HEK293 (cell line): ENCODE results near the gene RETREG3.

Experiments used
- ELK4 ChIP-seq: IDR thresholded peaks from 2 replicates; pipeline ENCODE4 v1.6.1; 2011; ENCODE audit warnings: mild to moderate bottlenecking, low read depth, low read length, borderline replicate concordance
- GLIS1 ChIP-seq: fragments of 450-650 bp; formaldehyde crosslinking; IDR thresholded peaks from 2 replicates; pipeline ENCODE4 v1.5.1; 2016; ENCODE audit warnings: missing biosample characterization, missing genetic modification characterization
- SP3 ChIP-seq: fragments of 450-650 bp; formaldehyde crosslinking; IDR thresholded peaks from 2 replicates; pipeline ENCODE4 v1.5.1; 2016; ENCODE audit warnings: missing biosample characterization, missing genetic modification characterization
- YY2 ChIP-seq: fragments of 450-650 bp; formaldehyde crosslinking; IDR thresholded peaks from 2 replicates; pipeline ENCODE4 v1.5.1; 2016; ENCODE audit warnings: missing biosample characterization, missing genetic modification characterization
- ZEB2 ChIP-seq: fragments of 450-650 bp; formaldehyde crosslinking; IDR thresholded peaks from 2 replicates; pipeline ENCODE4 v1.5.1; 2016; ENCODE audit warnings: missing biosample characterization, missing genetic modification characterization
- ZNF10 ChIP-seq: fragments of 450-650 bp; formaldehyde crosslinking; IDR thresholded peaks from 2 replicates; pipeline ENCODE4 v1.5.1; 2017; ENCODE audit warnings: missing biosample characterization, missing genetic modification characterization
- ZNF2 ChIP-seq: fragments of 450-650 bp; formaldehyde crosslinking; IDR thresholded peaks from 2 replicates; pipeline ENCODE4 v1.5.1; 2016; ENCODE audit warnings: missing biosample characterization, missing genetic modification characterization
- ZNF214 ChIP-seq: fragments of 450-650 bp; formaldehyde crosslinking; IDR thresholded peaks from 2 replicates; pipeline ENCODE4 v1.5.1; 2017; ENCODE audit warnings: missing biosample characterization, mild to moderate bottlenecking, missing genetic modification characterization, borderline replicate concordance
- ZNF518A ChIP-seq: fragments of 450-650 bp; formaldehyde crosslinking; conservative IDR thresholded peaks from 2 replicates; pipeline ENCODE4 v1.5.1; 2016; ENCODE audit warnings: low read depth, missing biosample characterization, missing genetic modification characterization
- ZNF521 ChIP-seq: fragments of 450-650 bp; formaldehyde crosslinking; IDR thresholded peaks from 2 replicates; pipeline ENCODE4 v1.5.1; 2017; ENCODE audit warnings: missing biosample characterization, mild to moderate bottlenecking, missing genetic modification characterization
- ZNF561 ChIP-seq: fragments of 450-650 bp; IDR thresholded peaks from 2 replicates; pipeline ENCODE4 v1.5.1; 2018; ENCODE audit warnings: missing biosample characterization, missing genetic modification characterization, borderline replicate concordance
- ZNF692 ChIP-seq: fragments of 450-650 bp; formaldehyde crosslinking; IDR thresholded peaks from 2 replicates; pipeline ENCODE4 v1.5.1; 2016; ENCODE audit warnings: missing biosample characterization, missing genetic modification characterization
- TF ChIP-seq, protein P1 (sequence below): fragments of 450-650 bp; formaldehyde crosslinking; optimal IDR thresholded peaks from 2 replicates; pipeline ENCODE3; 2016; ENCODE audit warnings: missing biosample characterization, mild to moderate bottlenecking, missing genetic modification characterization
- TF ChIP-seq, protein P2 (sequence below): fragments of 450-650 bp; formaldehyde crosslinking; IDR thresholded peaks from 2 replicates; pipeline ENCODE4 v1.5.1; 2016; ENCODE audit warnings: missing biosample characterization, missing genetic modification characterization, borderline replicate concordance
- TF ChIP-seq, protein P3 (sequence below): fragments of 450-650 bp; formaldehyde crosslinking; IDR thresholded peaks from 2 replicates; pipeline ENCODE4 v1.5.1; 2016; ENCODE audit warnings: missing biosample characterization, missing genetic modification characterization
- TF ChIP-seq, protein P4 (sequence below): fragments of 450-650 bp; formaldehyde crosslinking; conservative IDR thresholded peaks from 2 replicates; pipeline ENCODE4 v1.5.1; 2016; ENCODE audit warnings: low read depth, missing biosample characterization, missing genetic modification characterization

Gene RETREG3

DNA sequence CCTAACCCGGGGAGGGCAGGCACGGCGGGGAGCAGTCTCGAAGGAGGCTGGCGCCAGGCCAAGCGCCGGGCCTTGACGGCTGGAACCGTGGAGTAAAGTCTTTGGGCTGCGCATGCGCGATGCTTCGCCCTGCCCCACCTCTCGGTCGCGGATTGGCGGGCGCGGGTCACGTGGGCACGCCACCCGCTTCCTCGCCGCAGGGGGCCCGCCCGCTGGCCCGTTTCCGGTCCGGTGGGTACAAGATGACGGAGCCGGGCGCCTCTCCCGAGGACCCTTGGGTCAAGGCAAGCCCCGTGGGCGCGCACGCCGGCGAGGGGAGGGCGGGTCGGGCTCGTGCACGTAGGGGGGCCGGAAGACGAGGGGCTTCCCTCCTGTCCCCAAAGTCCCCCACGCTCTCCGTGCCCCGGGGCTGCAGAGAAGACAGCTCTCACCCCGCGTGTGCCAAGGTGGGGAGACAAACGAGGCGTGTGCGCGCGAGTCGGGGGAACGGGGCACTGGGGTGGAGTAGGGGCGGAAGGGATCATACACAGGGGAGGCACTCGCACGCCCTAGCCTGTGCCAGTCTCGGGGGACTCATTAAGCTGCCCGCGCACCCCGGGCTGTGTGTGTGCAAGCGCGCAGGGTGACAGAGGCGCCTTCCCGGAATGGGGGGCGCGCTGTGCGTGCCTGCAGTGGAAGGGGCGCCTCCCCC, 42.1 kb downstream of the RETREG3 start, which contains the start of gene MLX (continued):
- TF ChIP-seq ZNF692 (tag by site-specific recombination), result peak; percentile 69
- TF ChIP-seq ZEB2 (tag by site-specific recombination), result peak; percentile 84; the same call in 1 of the 2 replicates
- TF ChIP-seq, protein P1, sequence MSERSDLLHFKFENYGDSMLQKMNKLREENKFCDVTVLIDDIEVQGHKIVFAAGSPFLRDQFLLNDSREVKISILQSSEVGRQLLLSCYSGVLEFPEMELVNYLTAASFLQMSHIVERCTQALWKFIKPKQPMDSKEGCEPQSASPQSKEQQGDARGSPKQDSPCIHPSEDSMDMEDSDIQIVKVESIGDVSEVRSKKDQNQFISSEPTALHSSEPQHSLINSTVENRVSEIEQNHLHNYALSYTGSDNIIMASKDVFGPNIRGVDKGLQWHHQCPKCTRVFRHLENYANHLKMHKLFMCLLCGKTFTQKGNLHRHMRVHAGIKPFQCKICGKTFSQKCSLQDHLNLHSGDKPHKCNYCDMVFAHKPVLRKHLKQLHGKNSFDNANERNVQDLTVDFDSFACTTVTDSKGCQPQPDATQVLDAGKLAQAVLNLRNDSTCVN, result peak; percentile 100
- 0 out of 2 replicates have a peak, but pooled peaks have one; percentile 43 for TF ChIP-seq ELK4
- TF ChIP-seq, protein P2, sequence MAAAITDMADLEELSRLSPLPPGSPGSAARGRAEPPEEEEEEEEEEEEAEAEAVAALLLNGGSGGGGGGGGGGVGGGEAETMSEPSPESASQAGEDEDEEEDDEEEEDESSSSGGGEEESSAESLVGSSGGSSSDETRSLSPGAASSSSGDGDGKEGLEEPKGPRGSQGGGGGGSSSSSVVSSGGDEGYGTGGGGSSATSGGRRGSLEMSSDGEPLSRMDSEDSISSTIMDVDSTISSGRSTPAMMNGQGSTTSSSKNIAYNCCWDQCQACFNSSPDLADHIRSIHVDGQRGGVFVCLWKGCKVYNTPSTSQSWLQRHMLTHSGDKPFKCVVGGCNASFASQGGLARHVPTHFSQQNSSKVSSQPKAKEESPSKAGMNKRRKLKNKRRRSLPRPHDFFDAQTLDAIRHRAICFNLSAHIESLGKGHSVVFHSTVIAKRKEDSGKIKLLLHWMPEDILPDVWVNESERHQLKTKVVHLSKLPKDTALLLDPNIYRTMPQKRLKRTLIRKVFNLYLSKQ (tag by site-specific recombination), result 0 out of 2 replicates have a peak, but pooled peaks have one; percentile 48
- TF ChIP-seq ZNF10 (tag by site-specific recombination), result 0 out of 2 replicates have a peak, but pooled peaks have one; percentile 39
- no peak for TF ChIP-seq ZNF214
- TF ChIP-seq ZNF518A (tag by site-specific recombination), result peak; percentile 19; the same call in 1 of the 2 replicates
- TF ChIP-seq, protein P3, sequence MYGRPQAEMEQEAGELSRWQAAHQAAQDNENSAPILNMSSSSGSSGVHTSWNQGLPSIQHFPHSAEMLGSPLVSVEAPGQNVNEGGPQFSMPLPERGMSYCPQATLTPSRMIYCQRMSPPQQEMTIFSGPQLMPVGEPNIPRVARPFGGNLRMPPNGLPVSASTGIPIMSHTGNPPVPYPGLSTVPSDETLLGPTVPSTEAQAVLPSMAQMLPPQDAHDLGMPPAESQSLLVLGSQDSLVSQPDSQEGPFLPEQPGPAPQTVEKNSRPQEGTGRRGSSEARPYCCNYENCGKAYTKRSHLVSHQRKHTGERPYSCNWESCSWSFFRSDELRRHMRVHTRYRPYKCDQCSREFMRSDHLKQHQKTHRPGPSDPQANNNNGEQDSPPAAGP (tag by site-specific recombination), result peak; percentile 98
- no peak for TF ChIP-seq ZNF521 (tag by site-specific recombination)
- peak; percentile 89; the same call in 1 of the 2 replicates for TF ChIP-seq YY2
- peak; percentile 46; the same call in 1 of the 2 replicates for TF ChIP-seq SP3 (tag by site-specific recombination)
- TF ChIP-seq ZNF561, result no peak; the same call in 1 of the 2 replicates
- TF ChIP-seq, protein P4, sequence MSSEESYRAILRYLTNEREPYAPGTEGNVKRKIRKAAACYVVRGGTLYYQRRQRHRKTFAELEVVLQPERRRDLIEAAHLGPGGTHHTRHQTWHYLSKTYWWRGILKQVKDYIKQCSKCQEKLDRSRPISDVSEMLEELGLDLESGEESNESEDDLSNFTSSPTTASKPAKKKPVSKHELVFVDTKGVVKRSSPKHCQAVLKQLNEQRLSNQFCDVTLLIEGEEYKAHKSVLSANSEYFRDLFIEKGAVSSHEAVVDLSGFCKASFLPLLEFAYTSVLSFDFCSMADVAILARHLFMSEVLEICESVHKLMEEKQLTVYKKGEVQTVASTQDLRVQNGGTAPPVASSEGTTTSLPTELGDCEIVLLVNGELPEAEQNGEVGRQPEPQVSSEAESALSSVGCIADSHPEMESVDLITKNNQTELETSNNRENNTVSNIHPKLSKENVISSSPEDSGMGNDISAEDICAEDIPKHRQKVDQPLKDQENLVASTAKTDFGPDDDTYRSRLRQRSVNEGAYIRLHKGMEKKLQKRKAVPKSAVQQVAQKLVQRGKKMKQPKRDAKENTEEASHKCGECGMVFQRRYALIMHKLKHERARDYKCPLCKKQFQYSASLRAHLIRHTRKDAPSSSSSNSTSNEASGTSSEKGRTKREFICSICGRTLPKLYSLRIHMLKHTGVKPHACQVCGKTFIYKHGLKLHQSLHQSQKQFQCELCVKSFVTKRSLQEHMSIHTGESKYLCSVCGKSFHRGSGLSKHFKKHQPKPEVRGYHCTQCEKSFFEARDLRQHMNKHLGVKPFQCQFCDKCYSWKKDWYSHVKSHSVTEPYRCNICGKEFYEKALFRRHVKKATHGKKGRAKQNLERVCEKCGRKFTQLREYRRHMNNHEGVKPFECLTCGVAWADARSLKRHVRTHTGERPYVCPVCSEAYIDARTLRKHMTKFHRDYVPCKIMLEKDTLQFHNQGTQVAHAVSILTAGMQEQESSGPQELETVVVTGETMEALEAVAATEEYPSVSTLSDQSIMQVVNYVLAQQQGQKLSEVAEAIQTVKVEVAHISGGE, result peak; percentile 88
- peak; percentile 94 for TF ChIP-seq GLIS1 (tag by site-specific recombination)
- no peak for TF ChIP-seq ZNF2
